ENCODE results near the gene ZNF552.
"Not testable (repeated sequence)": the region's sequence is repeated elsewhere in the genome, so short reads cannot be mapped to it uniquely, and the experiment has no call there.

DNA sequence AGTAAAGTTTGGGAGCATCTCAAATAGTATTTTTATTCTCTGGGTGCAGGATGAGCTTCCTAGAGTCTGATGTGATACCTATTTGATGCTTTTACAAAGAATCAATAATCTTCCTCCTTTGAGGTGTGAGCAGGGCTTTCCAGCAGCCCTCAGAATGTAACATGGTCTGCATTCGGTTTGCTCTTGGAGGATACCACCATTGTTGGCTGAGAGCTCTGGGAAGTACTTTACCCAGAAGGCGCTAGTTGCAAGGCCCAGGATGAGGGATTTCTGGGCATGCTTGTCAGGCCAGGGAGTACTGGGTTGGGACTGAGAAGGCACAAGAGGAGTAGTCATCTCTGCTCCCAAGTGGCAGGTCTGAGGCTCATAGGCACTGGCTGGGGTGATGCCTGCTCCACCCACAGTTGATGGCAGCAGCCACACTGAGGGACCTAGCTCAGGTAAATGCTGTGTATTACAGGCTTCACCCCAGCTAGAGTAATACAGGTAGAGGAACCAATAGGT, 34.5 kb upstream of the ZNF552 start:
- TF ChIP-seq, protein P1, sequence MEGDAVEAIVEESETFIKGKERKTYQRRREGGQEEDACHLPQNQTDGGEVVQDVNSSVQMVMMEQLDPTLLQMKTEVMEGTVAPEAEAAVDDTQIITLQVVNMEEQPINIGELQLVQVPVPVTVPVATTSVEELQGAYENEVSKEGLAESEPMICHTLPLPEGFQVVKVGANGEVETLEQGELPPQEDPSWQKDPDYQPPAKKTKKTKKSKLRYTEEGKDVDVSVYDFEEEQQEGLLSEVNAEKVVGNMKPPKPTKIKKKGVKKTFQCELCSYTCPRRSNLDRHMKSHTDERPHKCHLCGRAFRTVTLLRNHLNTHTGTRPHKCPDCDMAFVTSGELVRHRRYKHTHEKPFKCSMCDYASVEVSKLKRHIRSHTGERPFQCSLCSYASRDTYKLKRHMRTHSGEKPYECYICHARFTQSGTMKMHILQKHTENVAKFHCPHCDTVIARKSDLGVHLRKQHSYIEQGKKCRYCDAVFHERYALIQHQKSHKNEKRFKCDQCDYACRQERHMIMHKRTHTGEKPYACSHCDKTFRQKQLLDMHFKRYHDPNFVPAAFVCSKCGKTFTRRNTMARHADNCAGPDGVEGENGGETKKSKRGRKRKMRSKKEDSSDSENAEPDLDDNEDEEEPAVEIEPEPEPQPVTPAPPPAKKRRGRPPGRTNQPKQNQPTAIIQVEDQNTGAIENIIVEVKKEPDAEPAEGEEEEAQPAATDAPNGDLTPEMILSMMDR (IDR thresholded peaks at IDR 0.05; ENCODE audit: poor library complexity): not testable (repeated sequence)
- not testable (repeated sequence) for TF ChIP-seq EZH2phosphoT487 (IDR thresholded peaks at IDR 0.05; ENCODE audit: low read depth, severe bottlenecking, unreplicated experiment)

Data from hepatocyte (in vitro differentiated cells).